ENCODE data around the gene FGD5.

- TF ChIP-seq, protein P1, sequence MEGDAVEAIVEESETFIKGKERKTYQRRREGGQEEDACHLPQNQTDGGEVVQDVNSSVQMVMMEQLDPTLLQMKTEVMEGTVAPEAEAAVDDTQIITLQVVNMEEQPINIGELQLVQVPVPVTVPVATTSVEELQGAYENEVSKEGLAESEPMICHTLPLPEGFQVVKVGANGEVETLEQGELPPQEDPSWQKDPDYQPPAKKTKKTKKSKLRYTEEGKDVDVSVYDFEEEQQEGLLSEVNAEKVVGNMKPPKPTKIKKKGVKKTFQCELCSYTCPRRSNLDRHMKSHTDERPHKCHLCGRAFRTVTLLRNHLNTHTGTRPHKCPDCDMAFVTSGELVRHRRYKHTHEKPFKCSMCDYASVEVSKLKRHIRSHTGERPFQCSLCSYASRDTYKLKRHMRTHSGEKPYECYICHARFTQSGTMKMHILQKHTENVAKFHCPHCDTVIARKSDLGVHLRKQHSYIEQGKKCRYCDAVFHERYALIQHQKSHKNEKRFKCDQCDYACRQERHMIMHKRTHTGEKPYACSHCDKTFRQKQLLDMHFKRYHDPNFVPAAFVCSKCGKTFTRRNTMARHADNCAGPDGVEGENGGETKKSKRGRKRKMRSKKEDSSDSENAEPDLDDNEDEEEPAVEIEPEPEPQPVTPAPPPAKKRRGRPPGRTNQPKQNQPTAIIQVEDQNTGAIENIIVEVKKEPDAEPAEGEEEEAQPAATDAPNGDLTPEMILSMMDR (conservative IDR thresholded peaks at IDR 0.05; ENCODE audit: low read depth, low read length), result no peak
- no peak for TF ChIP-seq EZH2 (IDR thresholded peaks at IDR 0.05; ENCODE audit: borderline replicate concordance, low read depth, low read length, poor library complexity, severe bottlenecking)
Observed at GRCh38 chr3:14811684-14812083, 7.1 kb upstream of the FGD5 start.

All from A673 (cell line).